SK-N-SH (cell line): ENCODE measurements around the gene TNS4. TPM values are rescaled to one million over a fixed set of nuclear protein-coding genes. Genes with fewer than 3 reads are reported as not detected.
A peak's percentile ranks its signal among the peaks of the same experiment; 100 is the strongest.
"Not testable (repeated sequence)": the region's sequence is repeated elsewhere in the genome, so short reads cannot be mapped to it uniquely, and the experiment has no call there.

ENCODE experiments used
- CTCF ChIA-PET: fragments of 300-600, 350-600 bp; formaldehyde crosslinking; extraction: SDS; loops from one replicate; lab custom pipeline; 2021; lab: Yijun Ruan, JAX
- POLR2A ChIA-PET: fragments of 350-600 bp; sonication (Branson Sonifier 250); formaldehyde crosslinking; extraction: SDS; loops from one replicate; lab custom pipeline; 2020; ENCODE audit warnings: antibody characterized with exemption, inconsistent platforms; lab: Yijun Ruan, JAX
- DNase-seq: peaks from one replicate; pipeline ENCODE4 v3.0.0; 2012
- H2AFZ ChIP-seq: fragments of 200-600 bp; sonication (generic); 2 replicates; pipeline ENCODE4 v1.8.1; 2016; ENCODE audit warnings: antibody characterized with exemption, mild to moderate bottlenecking, low read depth
- H3F3A ChIP-seq: fragments of 200-600 bp; sonication (generic); replicated peaks from 2 replicates; pipeline ENCODE3; 2016; ENCODE audit warnings: antibody characterized with exemption, mild to moderate bottlenecking; ENCODE audit not compliant: insufficient read depth
- H3K27ac ChIP-seq, 2 experiments: fragments of 200-500 bp in 1 of 2; fragments of 200-600 bp in 1 of 2; sonication (Bioruptor generic) in 1 of 2; sonication (generic), shearing (Covaris generic) in 1 of 2; 2 replicates each; pipeline versions ENCODE4 v1.5.1 to v1.6.1; 2014 to 2016; ENCODE audit warnings: low read depth in 2 of 2, inconsistent platforms in 1 of 2, low read length in 1 of 2, mild to moderate bottlenecking in 1 of 2, mixed read lengths in 1 of 2
- H3K27me3 ChIP-seq: fragments of 200-600 bp; sonication (generic), shearing (Covaris generic); 2 replicates; pipeline ENCODE4 v1.6.1; 2016; ENCODE audit warnings: mixed run types; ENCODE audit not compliant: insufficient read depth
- H3K36me3 ChIP-seq, 2 experiments: fragments of 200-500 bp in 1 of 2; fragments of 200-600 bp in 1 of 2; sonication (Bioruptor generic) in 1 of 2; sonication (generic) in 1 of 2; replicated peaks in 1 of 2; 2 replicates each; pipeline versions ENCODE3 to v1.5.1; 2014 to 2016; ENCODE audit warnings: low read length in 1 of 2, mild to moderate bottlenecking in 1 of 2; ENCODE audit not compliant: insufficient read depth in 2 of 2, control insufficient read depth in 1 of 2
- H3K4me1 ChIP-seq, 2 experiments: fragments of 200-500 bp in 1 of 2; fragments of 200-600 bp in 1 of 2; sonication (Bioruptor generic) in 1 of 2; sonication (generic), shearing (Covaris generic) in 1 of 2; 2 replicates each; pipeline versions ENCODE4 v1.5.1 to v1.6.1; 2014 to 2016; ENCODE audit warnings: low read depth in 1 of 2, low read length in 1 of 2, mixed run types in 1 of 2; ENCODE audit not compliant: insufficient read depth in 2 of 2, control insufficient read depth in 1 of 2
- H3K4me2 ChIP-seq: fragments of 200-600 bp; sonication (generic), shearing (Covaris generic); 2 replicates; pipeline ENCODE4 v1.6.1; 2017; ENCODE audit warnings: mixed run types
- H3K4me3 ChIP-seq, 2 experiments: fragments of 200-500 bp in 1 of 2; fragments of 200-600 bp in 1 of 2; sonication (Bioruptor generic) in 1 of 2; sonication (generic), shearing (Covaris generic) in 1 of 2; 2 replicates each; pipeline versions ENCODE4 v1.5.1 to v1.8.1; 2014 to 2016; ENCODE audit warnings: low read depth in 2 of 2, inconsistent platforms in 1 of 2, low read length in 1 of 2, mild to moderate bottlenecking in 1 of 2, mixed read lengths in 1 of 2, moderate library complexity in 1 of 2
- H3K79me2 ChIP-seq: fragments of 200-600 bp; sonication (generic); 2 replicates; pipeline ENCODE4 v1.8.1; 2017; ENCODE audit warnings: mild to moderate bottlenecking; ENCODE audit not compliant: insufficient read depth
- H3K9ac ChIP-seq: fragments of 200-600 bp; sonication (generic); 2 replicates; pipeline ENCODE4 v1.6.1; 2017; ENCODE audit warnings: mixed run types
- H3K9me2 ChIP-seq: fragments of 200-600 bp; sonication (generic); 2 replicates; pipeline ENCODE4 v1.6.1; 2017; ENCODE audit warnings: mixed run types
- H3K9me3 ChIP-seq: fragments of 200-600 bp; sonication (generic); 2 replicates; pipeline ENCODE4 v1.6.1; 2017; ENCODE audit warnings: mixed run types, mild to moderate bottlenecking, moderate library complexity
- H4K20me1 ChIP-seq: fragments of 200-600 bp; sonication (generic); 2 replicates; pipeline ENCODE4 v1.6.1; 2017; ENCODE audit warnings: mild to moderate bottlenecking, mixed run types; ENCODE audit not compliant: insufficient read depth
- CHD2 ChIP-seq: fragments of 150-350 bp; IDR thresholded peaks from 2 replicates; pipeline ENCODE4 v1.6.1; 2018; ENCODE audit warnings: low read length; ENCODE audit not compliant: partially characterized antibody
- CTCF ChIP-seq: fragments of 200-600 bp; sonication (generic); IDR thresholded peaks from 2 replicates; pipeline ENCODE4 v1.6.1; 2017; ENCODE audit warnings: antibody characterized with exemption, mild to moderate bottlenecking, moderate library complexity
- ELF1 ChIP-seq: IDR thresholded peaks from 2 replicates; pipeline ENCODE4 v1.4.0; 2012
- EP300 ChIP-seq, 2 experiments: IDR thresholded peaks; 2 replicates each; pipeline versions ENCODE4 v1.4.0 to v1.6.1; 2012; ENCODE audit warnings: borderline replicate concordance in 1 of 2, low read depth in 1 of 2, low read length in 1 of 2
- EZH2phosphoT487 ChIP-seq: fragments of 200-600 bp; sonication (generic); IDR thresholded peaks from 2 replicates; pipeline ENCODE4 v1.6.1; 2017; ENCODE audit warnings: low read depth, mixed run types, mild to moderate bottlenecking, antibody characterized with exemption, moderate library complexity, borderline replicate concordance
- FOSL2 ChIP-seq: IDR thresholded peaks from 2 replicates; pipeline ENCODE4 v1.4.0; 2012; ENCODE audit warnings: low read depth, mild to moderate bottlenecking, moderate library complexity, borderline replicate concordance
- GABPA ChIP-seq: IDR thresholded peaks from 2 replicates; pipeline ENCODE4 v1.4.0; 2012; ENCODE audit warnings: low read depth, mild to moderate bottlenecking
- JUND ChIP-seq: IDR thresholded peaks from 2 replicates; pipeline ENCODE4 v1.4.0; 2012
- MXI1 ChIP-seq: IDR thresholded peaks from 2 replicates; pipeline ENCODE4 v1.6.1; 2012; ENCODE audit warnings: mild to moderate bottlenecking, low read depth, low read length, improper control_type of control experiment
- PBX3 ChIP-seq: IDR thresholded peaks from 2 replicates; pipeline ENCODE4; 2012
- RXRA ChIP-seq: IDR thresholded peaks from 2 replicates; pipeline ENCODE4 v1.4.0; 2012; ENCODE audit warnings: low read depth, mild to moderate bottlenecking, borderline replicate concordance
- SIN3A ChIP-seq: IDR thresholded peaks from 2 replicates; pipeline ENCODE4 v1.6.1; 2012; ENCODE audit warnings: low read depth, mild to moderate bottlenecking, low read length, moderate library complexity, borderline replicate concordance
- TAF1 ChIP-seq: IDR thresholded peaks from 2 replicates; pipeline ENCODE4 v1.6.1; 2012; ENCODE audit warnings: low read depth, mild to moderate bottlenecking, low read length, moderate library complexity, borderline replicate concordance
- TCF12 ChIP-seq: IDR thresholded peaks from 2 replicates; pipeline ENCODE4 v1.4.0; 2012
- TEAD4 ChIP-seq: IDR thresholded peaks from 2 replicates; pipeline ENCODE4 v1.4.0; 2012; ENCODE audit warnings: mild to moderate bottlenecking, borderline replicate concordance; ENCODE audit not compliant: insufficient read depth
- USF1 ChIP-seq: IDR thresholded peaks from 2 replicates; pipeline ENCODE4 v1.4.0; 2012; ENCODE audit warnings: low read depth, borderline replicate concordance
- USF2 ChIP-seq: fragments of 150-350 bp; IDR thresholded peaks from 2 replicates; pipeline ENCODE4 v1.6.1; 2017; ENCODE audit warnings: antibody characterized with exemption, low read length, low read depth, borderline replicate concordance
- YY1 ChIP-seq: IDR thresholded peaks from 2 replicates; pipeline ENCODE4 v1.4.0; 2012; ENCODE audit warnings: low read depth, mild to moderate bottlenecking
- WGBS: methylation state at CpG from one replicate; pipeline ENCODE4 v1.1.6; 2017; ENCODE audit warnings: low lambda C conversion rate; 5-methylcytosine and 5-hydroxymethylcytosine counted together
- polyA plus RNA-seq, 3 experiments: library from polyadenylated mRNA; depleted of rRNA; stranded (reverse); fragments of >200 nt; gene quantifications; 2 replicates each; pipeline ENCODE4 v1.2.3, GENCODE V29; 2012

TNS4 gene
- polyA plus RNA-seq, 1 of the 3 experiments (the other 2 are of a cell fraction): not detected

GRCh38 chr17:40547079-40547784 lies 45.8 kb upstream of the TNS4 start:
- Histone ChIP-seq H2AFZ (no peak overlapping the region), H3K36me3 (no peaks in the 10 kb centered on the region), H3F3A (peaks cover 10% of the 10 kb centered on the region), H3K27me3 (no peaks in the 10 kb centered on the region), H3K9me2 (no peaks in the 10 kb centered on the region), H3K4me3 (no peak overlapping the region), H3K79me2 (no peaks in the 10 kb centered on the region)
- CTCF ChIA-PET: interaction anchor here (0.6 to 16.9 kb wide), 8 partner anchors 12 to 189 kb away, joined by 3 to 202 read pairs (median 4); partner anchors contain the start of gene IGFBP4
- POLR2A ChIA-PET: interaction anchor here (0.8 kb wide), 1 partner anchor 9 kb away, joined by 5 read pairs; no protein-coding TSS in a partner anchor
- no peak for TF ChIP-seq MXI1
- no peak for TF ChIP-seq PBX3
- TF ChIP-seq GABPA: no peak
- TF ChIP-seq USF2: no peak
- TF ChIP-seq TEAD4: no peak
- no peak for TF ChIP-seq YY1
- TF ChIP-seq RXRA: no peak
- no peak for TF ChIP-seq FOSL2
- no peak for TF ChIP-seq TAF1
- TF ChIP-seq CTCF: no peak
- TF ChIP-seq JUND: no peak
- TF ChIP-seq USF1: no peak
- no peak for TF ChIP-seq CHD2
- no peak for TF ChIP-seq SIN3A
- no peak for TF ChIP-seq TCF12
- TF ChIP-seq EZH2phosphoT487: no peak
- TF ChIP-seq EP300 (IDR thresholded peaks at IDR 0.05; ENCODE audit: borderline replicate concordance in 1 of 2, low read depth in 1 of 2, low read length in 1 of 2): no peak
- TF ChIP-seq ELF1: no peak
- TF ChIP-seq, all 33 proteins: peak for 0
- no peak for DNase-seq
- Histone ChIP-seq H4K20me1 (no peaks in the 10 kb centered on the region), H3K27ac (peak overlapping the region in 1 of 2 experiments; percentile 31; a peak in 1 of 4 replicates), H3K9me3 (no peaks in the 10 kb centered on the region), H3K9ac (no peak overlapping the region), H3K4me1 (peaks cover 17 to 75% of the 10 kb centered on the region in 2 experiments), H3K4me2 (no peak overlapping the region)
- 87% methylated on average over 11 of the region's 11 CpGs for WGBS

GRCh38 chr17:40546497-40546896 lies 45.1 kb upstream of the TNS4 start:
- POLR2A ChIA-PET, H3K9me2 ChIP-seq, H4K20me1 ChIP-seq, H3K9me3 ChIP-seq, H2AFZ ChIP-seq, H3K9ac ChIP-seq, H3K27ac ChIP-seq, H3K36me3 ChIP-seq, H3K4me3 ChIP-seq, H3K27me3 ChIP-seq, H3F3A ChIP-seq, H3K79me2 ChIP-seq, H3K4me2 ChIP-seq, DNase-seq: not testable (repeated sequence)
- peaks cover 13 to 76% of the 10 kb centered on the region in 2 experiments; a peak in 3 of 4 replicates for H3K4me1 ChIP-seq
- CTCF ChIA-PET: interaction anchor here (1.2 to 6.2 kb wide), 4 partner anchors 11 to 14 kb away, joined by 4 to 71 read pairs (median 20); no protein-coding TSS in a partner anchor
- WGBS: 80% methylated on average over 4 of the region's 4 CpGs
